Left lung (tissue), 10 donors: Measurements from ENCODE around the gene FLYWCH1. TPM values are rescaled to one million over a fixed set of nuclear protein-coding genes. Genes with fewer than 3 reads are reported as not detected.
"Not testable (repeated sequence)": the region's sequence is repeated elsewhere in the genome, so short reads cannot be mapped to it uniquely, and the experiment has no call there.

Experiments used
- ATAC-seq: fragments of 200-7000 bp; cut with Tn5 transposase; one replicate; pipeline ENCODE4 v1.9.1; 2020; ENCODE audit warnings: moderate library complexity
- DNase-seq, 4 donors: peaks; one replicate each; pipeline ENCODE4 v3.0.0-alpha.2; 2013 to 2020
- H3K27ac ChIP-seq, 2 donors: fragments of 200-600 bp; sonication (generic) in 1 of 2; one replicate each; pipeline versions ENCODE4 v1.5.0 to v1.8.0; 2020 to 2021
- H3K27me3 ChIP-seq, 2 donors: fragments of 200-600 bp; sonication (generic) in 1 of 2; one replicate each; pipeline versions ENCODE4 v1.5.0 to v1.8.0; 2020 to 2021
- H3K36me3 ChIP-seq, 2 donors: fragments of 200-600 bp; sonication (generic) in 1 of 2; one replicate each; pipeline versions ENCODE4 v1.5.0 to v1.8.0; 2020 to 2021
- H3K4me1 ChIP-seq, 2 donors: fragments of 200-600 bp; one replicate each; pipeline ENCODE4 v1.8.0; 2021
- H3K4me3 ChIP-seq, 2 donors: fragments of 200-600 bp; sonication (generic) in 1 of 2; one replicate each; pipeline versions ENCODE4 v1.5.0 to v1.8.0; 2020 to 2021; ENCODE audit warnings: mild to moderate bottlenecking in 1 of 2
- H3K9me3 ChIP-seq, 2 donors: fragments of 200-600 bp; sonication (generic) in 1 of 2; one replicate each; pipeline versions ENCODE4 v1.5.0 to v1.8.0; 2020 to 2021
- intact Hi-C, 2 donors: fragments of 100-400 bp; cut with DNase I; formaldehyde crosslinking; loops; one replicate each; pipeline versions ENCODE4 v1.11.2 to v1.14.2; 2022
- polyA plus RNA-seq, 6 donors: library from polyadenylated mRNA; unstranded; fragments of 120-200 nt; gene quantifications; one replicate each; pipeline ENCODE4 v1.2.1, GENCODE V29; 2013; ENCODE audit not compliant: insufficient read length in 6 of 6
- total RNA-seq, 2 donors: library from RNA; stranded (reverse); fragmentation: NEBNext Ultra II Directional; extraction: Animal tissue kit (Norgen Biotek cat#: 25700); gene quantifications; one replicate each; pipeline ENCODE4 v1.2.1, GENCODE V29; 2021
- TF ChIP-seq, protein P1 (sequence below), 2 donors: fragments of 200-600 bp; sonication (generic) in 1 of 2; IDR thresholded peaks; one replicate each; pipeline versions ENCODE4 v1.5.0 to v1.8.0; 2021; ENCODE audit warnings: antibody characterized with exemption in 2 of 2
- donor health status: DM: no; HTN: yes; CAD: no.
- donor health status: DM: no; HTN: no; CAD: no.

FLYWCH1 gene
- total and polyA plus RNA-seq, 8 donors, result 17.2 to 42.9 (median 26.4) TPM

DNA sequence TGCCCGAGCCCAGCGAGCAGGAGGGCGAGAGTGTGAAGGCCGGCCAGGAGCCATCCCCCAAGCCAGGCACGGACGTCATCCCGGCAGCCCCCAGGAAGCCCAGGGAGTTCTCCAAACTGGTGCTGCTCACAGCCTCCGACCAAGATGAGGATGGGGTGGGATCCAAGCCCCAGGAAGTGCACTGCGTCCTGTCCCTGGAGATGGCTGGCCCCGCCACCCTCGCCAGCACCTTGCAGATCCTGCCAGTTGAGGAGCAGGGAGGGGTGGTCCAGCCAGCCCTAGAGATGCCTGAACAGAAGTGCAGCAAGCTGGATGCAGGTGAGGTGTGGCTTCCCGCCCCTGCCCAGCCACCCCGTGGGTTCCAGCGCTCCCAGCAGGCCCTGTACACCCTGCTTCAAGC lies 18.0 kb downstream of the FLYWCH1 start:
- DNase-seq (peak in 1 of 4 donors; percentile 62), ATAC-seq (no peak)
- TF ChIP-seq, protein P1, sequence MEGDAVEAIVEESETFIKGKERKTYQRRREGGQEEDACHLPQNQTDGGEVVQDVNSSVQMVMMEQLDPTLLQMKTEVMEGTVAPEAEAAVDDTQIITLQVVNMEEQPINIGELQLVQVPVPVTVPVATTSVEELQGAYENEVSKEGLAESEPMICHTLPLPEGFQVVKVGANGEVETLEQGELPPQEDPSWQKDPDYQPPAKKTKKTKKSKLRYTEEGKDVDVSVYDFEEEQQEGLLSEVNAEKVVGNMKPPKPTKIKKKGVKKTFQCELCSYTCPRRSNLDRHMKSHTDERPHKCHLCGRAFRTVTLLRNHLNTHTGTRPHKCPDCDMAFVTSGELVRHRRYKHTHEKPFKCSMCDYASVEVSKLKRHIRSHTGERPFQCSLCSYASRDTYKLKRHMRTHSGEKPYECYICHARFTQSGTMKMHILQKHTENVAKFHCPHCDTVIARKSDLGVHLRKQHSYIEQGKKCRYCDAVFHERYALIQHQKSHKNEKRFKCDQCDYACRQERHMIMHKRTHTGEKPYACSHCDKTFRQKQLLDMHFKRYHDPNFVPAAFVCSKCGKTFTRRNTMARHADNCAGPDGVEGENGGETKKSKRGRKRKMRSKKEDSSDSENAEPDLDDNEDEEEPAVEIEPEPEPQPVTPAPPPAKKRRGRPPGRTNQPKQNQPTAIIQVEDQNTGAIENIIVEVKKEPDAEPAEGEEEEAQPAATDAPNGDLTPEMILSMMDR (IDR thresholded peaks at IDR 0.05), result no peak
- intact Hi-C loops, result loop anchor here in 1 of 2 donors (10.0 kb wide), 1 partner anchor 55 kb away; no protein-coding TSS in a partner anchor
- H3K27me3 ChIP-seq, result no peaks in the 10 kb centered on the region
- peaks cover 0 to 47% of the 10 kb centered on the region in 2 donors for H3K36me3 ChIP-seq
- no peak overlapping the region for H3K4me3 ChIP-seq
- H3K27ac ChIP-seq, result no peak overlapping the region
- H3K4me1 ChIP-seq, result peaks cover 0 to 11% of the 10 kb centered on the region in 2 donors
- no peaks in the 10 kb centered on the region for H3K9me3 ChIP-seq

DNA sequence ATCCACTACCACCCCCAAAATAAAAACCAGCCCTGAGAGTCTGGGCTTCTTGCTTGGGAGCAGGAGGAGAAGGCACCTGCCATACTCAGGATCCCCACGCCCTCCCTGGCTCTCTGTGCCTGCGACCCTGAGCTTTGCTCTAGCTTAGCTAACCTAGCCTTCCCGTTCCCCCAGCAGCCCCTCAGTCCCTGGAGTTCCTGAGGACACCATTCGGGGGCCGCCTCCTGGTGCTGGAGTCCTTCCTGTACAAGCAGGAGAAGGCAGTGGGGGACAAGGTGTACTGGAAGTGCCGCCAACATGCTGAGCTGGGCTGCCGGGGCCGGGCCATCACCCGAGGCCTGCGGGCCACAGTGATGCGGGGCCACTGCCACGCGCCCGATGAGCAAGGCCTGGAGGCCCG lies 18.5 kb downstream of the FLYWCH1 start:
- no peak overlapping the region for H3K4me3 ChIP-seq
- intact Hi-C loops, result no loop called here
- H3K27ac ChIP-seq, result no peak overlapping the region
- H3K27me3 ChIP-seq, result no peaks in the 10 kb centered on the region
- DNase-seq (no peak), ATAC-seq (no peak)
- H3K9me3 ChIP-seq, result no peaks in the 10 kb centered on the region
- H3K36me3 ChIP-seq, result peaks cover 0 to 50% of the 10 kb centered on the region in 2 donors
- TF ChIP-seq, protein P1 (IDR thresholded peaks at IDR 0.05), result no peak
- peaks cover 0 to 11% of the 10 kb centered on the region in 2 donors for H3K4me1 ChIP-seq

DNA sequence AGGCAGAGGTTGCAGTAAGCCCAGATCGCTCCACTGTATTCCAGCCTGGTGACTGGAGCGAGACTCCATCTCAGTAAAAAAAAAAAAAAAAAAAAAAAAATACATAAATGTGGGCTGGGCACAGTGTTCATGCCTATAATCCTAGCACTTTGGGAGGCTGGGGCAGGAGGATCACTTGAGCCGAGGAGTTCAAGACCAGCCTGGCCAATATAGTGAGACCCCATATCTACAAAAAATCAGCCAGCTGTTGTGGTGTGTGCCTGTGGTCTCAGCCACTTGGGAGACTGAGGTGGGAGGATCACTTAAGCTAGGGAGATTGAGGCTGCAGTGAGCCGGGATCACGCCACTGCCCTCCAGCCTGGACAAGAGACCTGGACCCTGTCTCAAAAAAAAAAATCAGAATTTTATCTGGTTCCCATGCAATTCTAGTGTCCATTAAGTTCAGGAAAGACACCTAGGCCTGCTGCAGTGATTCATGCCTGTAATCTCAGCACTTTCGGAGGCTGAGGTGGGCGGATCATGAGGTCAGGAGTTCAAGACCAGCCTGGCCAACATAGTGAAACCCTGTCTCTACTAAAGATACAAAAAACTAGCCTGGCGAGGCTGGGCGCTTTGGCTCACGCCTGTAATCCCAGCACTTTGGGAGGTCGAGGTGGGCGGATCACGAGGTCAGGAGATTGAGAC lies 19.6 kb downstream of the FLYWCH1 start:
- Histone ChIP-seq H3K4me1 (peaks cover 0 to 11% of the 10 kb centered on the region in 2 donors), H3K36me3 (peaks cover 0 to 61% of the 10 kb centered on the region in 2 donors)
- H3K9me3 ChIP-seq, H3K4me3 ChIP-seq, H3K27ac ChIP-seq, intact Hi-C loops, ATAC-seq, H3K27me3 ChIP-seq, DNase-seq: not testable (repeated sequence)

DNA sequence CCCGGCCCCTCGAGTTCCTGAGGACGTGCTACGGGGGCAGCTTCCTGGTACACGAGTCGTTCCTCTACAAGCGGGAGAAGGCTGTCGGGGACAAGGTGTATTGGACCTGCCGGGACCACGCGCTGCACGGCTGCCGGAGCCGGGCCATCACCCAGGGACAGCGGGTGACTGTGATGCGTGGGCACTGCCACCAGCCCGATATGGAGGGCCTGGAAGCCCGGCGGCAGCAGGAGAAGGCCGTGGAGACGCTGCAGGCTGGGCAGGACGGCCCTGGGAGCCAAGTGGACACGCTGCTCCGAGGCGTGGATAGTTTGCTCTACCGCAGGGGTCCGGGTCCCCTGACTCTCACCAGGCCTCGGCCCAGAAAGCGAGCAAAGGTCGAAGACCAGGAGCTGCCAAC lies 21.4 kb downstream of the FLYWCH1 start:
- no peaks in the 10 kb centered on the region for H3K27me3 ChIP-seq
- TF ChIP-seq, protein P1 (IDR thresholded peaks at IDR 0.05), result no peak
- no peaks in the 10 kb centered on the region for H3K4me1 ChIP-seq
- intact Hi-C loops, result no loop called here
- H3K9me3 ChIP-seq, result no peaks in the 10 kb centered on the region
- DNase-seq (no peak), ATAC-seq (no peak)
- no peak overlapping the region for H3K4me3 ChIP-seq
- H3K36me3 ChIP-seq, result peaks cover 0 to 79% of the 10 kb centered on the region in 2 donors
- no peak overlapping the region for H3K27ac ChIP-seq

DNA sequence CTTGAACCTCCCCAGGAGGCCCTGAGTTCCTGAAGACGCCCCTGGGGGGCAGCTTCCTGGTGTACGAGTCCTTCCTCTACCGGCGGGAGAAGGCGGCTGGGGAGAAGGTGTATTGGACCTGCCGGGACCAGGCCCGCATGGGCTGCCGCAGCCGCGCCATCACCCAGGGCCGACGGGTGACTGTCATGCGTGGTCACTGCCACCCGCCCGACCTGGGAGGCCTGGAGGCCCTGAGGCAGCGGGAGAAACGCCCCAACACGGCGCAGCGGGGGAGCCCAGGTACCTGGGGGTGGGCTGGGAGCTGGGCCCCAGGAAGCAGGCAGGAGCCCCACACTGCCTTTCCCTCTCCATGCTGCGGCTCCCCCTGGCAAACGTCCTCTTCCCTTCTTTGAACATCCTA lies 22.0 kb downstream of the FLYWCH1 start:
- Histone ChIP-seq H3K4me1 (no peaks in the 10 kb centered on the region), H3K4me3 (no peak overlapping the region), H3K36me3 (peaks cover 0 to 84% of the 10 kb centered on the region in 2 donors), H3K27me3 (no peaks in the 10 kb centered on the region), H3K9me3 (no peaks in the 10 kb centered on the region), H3K27ac (no peak overlapping the region)
- DNase-seq, result no peak
- TF ChIP-seq, protein P1 (IDR thresholded peaks at IDR 0.05), result no peak
- no peak for ATAC-seq
- intact Hi-C loops, result no loop called here

DNA sequence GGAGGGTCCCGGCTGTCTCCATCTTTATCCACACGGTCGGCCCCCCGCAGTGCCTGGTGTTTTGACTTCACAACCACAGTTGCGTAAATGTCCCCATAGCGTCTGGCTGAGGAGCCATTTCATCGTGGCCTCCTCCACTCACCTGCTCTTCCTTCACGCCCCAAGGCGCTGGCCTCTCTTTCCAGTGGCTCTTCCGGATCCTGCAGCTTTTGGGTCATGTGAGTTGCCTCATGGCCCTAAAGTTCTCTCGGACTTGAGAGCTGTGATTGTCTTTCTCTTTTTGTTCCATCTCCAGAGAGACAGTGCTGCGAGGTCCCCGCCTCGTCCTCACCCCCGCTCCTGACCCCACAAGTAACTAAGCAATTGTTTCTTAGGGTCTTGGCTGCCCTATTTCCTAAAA lies 22.7 kb downstream of the FLYWCH1 start:
- H3K36me3 ChIP-seq, result peaks cover 0 to 90% of the 10 kb centered on the region in 2 donors
- intact Hi-C loops, result no loop called here

More for the DNA sequence above, 22.7 kb downstream of the FLYWCH1 start:
- Histone ChIP-seq H3K27me3 (no peaks in the 10 kb centered on the region), H3K9me3 (no peaks in the 10 kb centered on the region), H3K4me3 (no peak overlapping the region), H3K4me1 (no peaks in the 10 kb centered on the region), H3K27ac (no peak overlapping the region)
- ATAC-seq (no peak), DNase-seq (no peak)
- TF ChIP-seq, protein P1 (IDR thresholded peaks at IDR 0.05), result no peak
